GM12874 (cell line): ENCODE measurements around the gene MAPK8IP3.

Source experiments
- TF ChIP-seq, protein P1 (sequence below): IDR thresholded peaks from 2 replicates; pipeline ENCODE4 v1.5.1; 2011; ENCODE audit warnings: low read depth, mild to moderate bottlenecking, control low read depth, low read length, moderate library complexity; ENCODE audit not compliant: insufficient read depth

MAPK8IP3 gene

GRCh38 chr16:1767116-1767994, 61.4 kb downstream of the MAPK8IP3 start:
- TF ChIP-seq, protein P1, sequence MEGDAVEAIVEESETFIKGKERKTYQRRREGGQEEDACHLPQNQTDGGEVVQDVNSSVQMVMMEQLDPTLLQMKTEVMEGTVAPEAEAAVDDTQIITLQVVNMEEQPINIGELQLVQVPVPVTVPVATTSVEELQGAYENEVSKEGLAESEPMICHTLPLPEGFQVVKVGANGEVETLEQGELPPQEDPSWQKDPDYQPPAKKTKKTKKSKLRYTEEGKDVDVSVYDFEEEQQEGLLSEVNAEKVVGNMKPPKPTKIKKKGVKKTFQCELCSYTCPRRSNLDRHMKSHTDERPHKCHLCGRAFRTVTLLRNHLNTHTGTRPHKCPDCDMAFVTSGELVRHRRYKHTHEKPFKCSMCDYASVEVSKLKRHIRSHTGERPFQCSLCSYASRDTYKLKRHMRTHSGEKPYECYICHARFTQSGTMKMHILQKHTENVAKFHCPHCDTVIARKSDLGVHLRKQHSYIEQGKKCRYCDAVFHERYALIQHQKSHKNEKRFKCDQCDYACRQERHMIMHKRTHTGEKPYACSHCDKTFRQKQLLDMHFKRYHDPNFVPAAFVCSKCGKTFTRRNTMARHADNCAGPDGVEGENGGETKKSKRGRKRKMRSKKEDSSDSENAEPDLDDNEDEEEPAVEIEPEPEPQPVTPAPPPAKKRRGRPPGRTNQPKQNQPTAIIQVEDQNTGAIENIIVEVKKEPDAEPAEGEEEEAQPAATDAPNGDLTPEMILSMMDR, result no peak

GRCh38 chr16:1768061-1768766, 62.2 kb downstream of the MAPK8IP3 start:
- TF ChIP-seq, protein P1, result no peak

- TF ChIP-seq, protein P1, result no peak
Observed at GRCh38 chr16:1768767-1769401, 62.9 kb downstream of the MAPK8IP3 start.

GRCh38 chr16:1769402-1770300, 63.7 kb downstream of the MAPK8IP3 start:
- TF ChIP-seq, protein P1, result no peak

DNA sequence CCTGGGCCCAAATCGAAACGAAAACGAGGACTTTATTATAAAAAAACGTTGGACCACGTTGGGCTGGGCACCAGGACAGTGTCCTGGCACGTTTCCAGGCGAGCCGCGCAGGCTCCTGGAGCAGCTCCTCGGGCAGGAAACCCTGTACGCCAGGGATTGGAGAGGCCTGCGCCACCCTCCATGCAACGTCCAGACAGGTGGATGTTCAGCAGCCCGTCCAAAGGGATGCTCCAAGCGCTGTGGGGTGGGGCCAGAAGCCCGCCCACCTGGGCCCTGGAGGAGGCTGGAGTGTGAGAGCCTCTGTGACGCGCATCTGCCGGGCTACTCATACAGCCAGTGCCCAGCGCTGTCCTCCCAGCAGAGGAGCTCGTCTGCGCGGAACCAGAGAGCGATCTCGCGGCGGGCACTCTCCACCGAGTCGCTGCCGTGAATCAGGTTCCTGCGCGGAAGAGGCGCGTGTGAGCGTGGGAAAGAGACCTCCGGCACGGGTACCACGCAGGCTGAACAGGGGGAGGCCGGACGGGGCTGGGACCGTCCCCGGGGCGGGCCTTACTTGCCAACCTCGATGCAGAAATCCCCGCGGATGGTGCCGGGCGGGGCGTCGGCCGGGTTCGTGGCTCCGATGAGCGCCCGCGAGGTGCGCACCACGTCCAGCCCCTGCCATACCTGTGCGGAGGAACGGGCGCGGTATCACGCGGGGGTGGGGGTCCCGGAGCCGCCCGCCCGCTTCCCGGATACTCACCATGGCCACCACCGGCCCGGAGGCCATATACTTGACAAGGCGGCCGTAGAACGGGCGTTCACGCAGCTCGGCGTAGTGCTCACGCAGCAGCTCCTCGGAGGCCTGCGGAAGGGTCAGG, 64.6 kb downstream of the MAPK8IP3 start:
- TF ChIP-seq, protein P1, result no peak

GRCh38 chr16:1771188-1771863, 65.3 kb downstream of the MAPK8IP3 start, which contains the start of gene NME3:
NME3 (minus strand) TSS chr16:1771543; CDS start chr16:1771534, 9 bp downstream.
- TF ChIP-seq, protein P1, result no peak
